H9 (cell line): ENCODE measurements around the gene WFS1. TPM values are rescaled to one million over a fixed set of nuclear protein-coding genes. Genes with fewer than 3 reads are reported as not detected.

Experiments
- DNase-seq: peaks from one replicate; pipeline ENCODE4 v3.0.0-alpha.2; 2017
- H2AFZ ChIP-seq: one replicate; pipeline ENCODE4 v1.6.1; 2013; ENCODE audit warnings: mild to moderate bottlenecking, low read length, control low read depth, moderate library complexity
- H2AK5ac ChIP-seq: 2 replicates; pipeline ENCODE4 v1.6.1; 2013; ENCODE audit warnings: low read length, control low read depth, mixed read lengths; ENCODE audit not compliant: insufficient read length
- H2BK120ac ChIP-seq: one replicate; pipeline ENCODE4 v1.6.1; 2013; ENCODE audit warnings: low read depth, mild to moderate bottlenecking, low read length, control low read depth, inconsistent platforms; ENCODE audit not compliant: poor library complexity, severe bottlenecking
- H2BK12ac ChIP-seq: 2 replicates; pipeline ENCODE4 v1.6.1; 2013; ENCODE audit warnings: low read length, control low read depth, mixed read lengths, low read depth; ENCODE audit not compliant: insufficient read length
- H2BK15ac ChIP-seq: 2 replicates; pipeline ENCODE4 v1.6.1; 2013; ENCODE audit warnings: low read depth, low read length, control low read depth
- H2BK20ac ChIP-seq: one replicate; pipeline ENCODE4 v1.6.1; 2013; ENCODE audit warnings: low read depth, mild to moderate bottlenecking, low read length, control low read depth, inconsistent platforms; ENCODE audit not compliant: poor library complexity, severe bottlenecking
- H2BK5ac ChIP-seq: 2 replicates; pipeline ENCODE4 v1.6.1; 2013; ENCODE audit warnings: low read length, control low read depth, mixed read lengths; ENCODE audit not compliant: insufficient read length
- H3K14ac ChIP-seq: 2 replicates; pipeline ENCODE4 v1.6.1; 2013; ENCODE audit warnings: low read length, control low read depth; ENCODE audit not compliant: insufficient read depth
- H3K18ac ChIP-seq: 2 replicates; pipeline ENCODE4 v1.6.1; 2013; ENCODE audit warnings: low read depth, mild to moderate bottlenecking, mixed read lengths, low read length, control low read depth; ENCODE audit not compliant: insufficient read length
- H3K23ac ChIP-seq: 2 replicates; pipeline ENCODE4 v1.6.1; 2013; ENCODE audit warnings: low read length, control low read depth, mixed read lengths, low read depth; ENCODE audit not compliant: insufficient read length
- H3K23me2 ChIP-seq: 2 replicates; pipeline ENCODE4 v1.6.1; 2013; ENCODE audit warnings: low read depth, mild to moderate bottlenecking, mixed read lengths, low read length, control low read depth; ENCODE audit not compliant: insufficient read length, poor library complexity, severe bottlenecking
- H3K27ac ChIP-seq: 2 replicates; pipeline ENCODE4 v1.5.1; 2013; ENCODE audit warnings: low read length, control low read depth, mixed read lengths, low read depth; ENCODE audit not compliant: insufficient read length
- H3K27me3 ChIP-seq: 2 replicates; pipeline ENCODE4 v1.6.1; 2013; ENCODE audit warnings: low read length, control low read depth, inconsistent platforms; ENCODE audit not compliant: insufficient read depth
- H3K4ac ChIP-seq: 2 replicates; pipeline ENCODE4 v1.6.1; 2013; ENCODE audit warnings: low read depth, mild to moderate bottlenecking, control low read depth, inconsistent platforms, low read length, moderate library complexity
- H3K4me1 ChIP-seq: 2 replicates; pipeline ENCODE4 v1.6.1; 2013; ENCODE audit warnings: low read length, control low read depth, inconsistent platforms; ENCODE audit not compliant: insufficient read depth
- H3K4me2 ChIP-seq: 2 replicates; pipeline ENCODE4 v1.6.1; 2013; ENCODE audit warnings: low read length, control low read depth, mixed read lengths; ENCODE audit not compliant: insufficient read length, insufficient read depth
- H3K56ac ChIP-seq: 2 replicates; pipeline ENCODE4 v1.6.1; 2013; ENCODE audit warnings: low read depth, mild to moderate bottlenecking, mixed read lengths, low read length, control low read depth; ENCODE audit not compliant: insufficient read length
- H3K79me1 ChIP-seq: 2 replicates; pipeline ENCODE4 v1.6.1; 2013; ENCODE audit warnings: low read depth, mild to moderate bottlenecking, moderate library complexity, low read length, control low read depth, inconsistent platforms; ENCODE audit not compliant: insufficient read depth, poor library complexity, severe bottlenecking
- H3K79me2 ChIP-seq: 2 replicates; pipeline ENCODE4 v1.6.1; 2013; ENCODE audit warnings: low read length, control low read depth, inconsistent platforms; ENCODE audit not compliant: insufficient read depth
- H3K9ac ChIP-seq: 2 replicates; pipeline ENCODE4 v1.6.1; 2013; ENCODE audit warnings: low read length, control low read depth, mixed read lengths; ENCODE audit not compliant: insufficient read length; ENCODE audit errors: extremely low read depth
- H3K9me3 ChIP-seq: one replicate; pipeline ENCODE4 v1.6.1; 2013; ENCODE audit warnings: low read depth, low read length, inconsistent platforms; ENCODE audit not compliant: control insufficient read depth
- H3T11ph ChIP-seq: one replicate; pipeline ENCODE4 v1.6.1; 2013; ENCODE audit warnings: mild to moderate bottlenecking, low read length, control low read depth, inconsistent platforms
- H4K20me1 ChIP-seq: one replicate; pipeline ENCODE4 v1.6.1; 2013; ENCODE audit not compliant: control insufficient read depth, insufficient read length, insufficient read depth
- H4K5ac ChIP-seq: 2 replicates; pipeline ENCODE4 v1.6.1; 2013; ENCODE audit warnings: low read depth, mild to moderate bottlenecking, mixed read lengths, low read length, control low read depth; ENCODE audit not compliant: insufficient read length
- H4K8ac ChIP-seq: replicated peaks from 2 replicates; pipeline ENCODE4 v1.6.1; 2013; ENCODE audit warnings: low read length, control low read depth, mixed read lengths, low read depth; ENCODE audit not compliant: insufficient read length
- H4K91ac ChIP-seq: 2 replicates; pipeline ENCODE4 v1.6.1; 2013; ENCODE audit warnings: low read depth, mild to moderate bottlenecking, moderate library complexity, mixed read lengths, low read length, control low read depth; ENCODE audit not compliant: insufficient read length
- H3K27ac Mint-ChIP-seq, 3 experiments: 2 replicates in 2 of 3; 3 replicates in 1 of 3; pipeline ENCODE4 v1.8.0; 2020 to 2021; ENCODE audit warnings: mixed read lengths in 3 of 3, mild to moderate bottlenecking in 1 of 3, moderate library complexity in 1 of 3
- H3K27me3 Mint-ChIP-seq: 2 replicates; pipeline ENCODE4 v1.8.0; 2021; ENCODE audit warnings: low read depth, mild to moderate bottlenecking, moderate library complexity, mixed read lengths
- H3K36me3 Mint-ChIP-seq, 3 experiments: 2 replicates in 2 of 3; 3 replicates in 1 of 3; pipeline ENCODE4 v1.8.0; 2020 to 2021; ENCODE audit warnings: low read depth in 3 of 3, mixed read lengths in 3 of 3; ENCODE audit not compliant: insufficient read depth in 1 of 3
- H3K4me1 Mint-ChIP-seq, 2 experiments: 2 replicates each; pipeline ENCODE4 v1.8.0; 2020; ENCODE audit warnings: mixed read lengths in 2 of 2
- H3K4me3 Mint-ChIP-seq, 2 experiments: 2 replicates in 1 of 2; 3 replicates in 1 of 2; pipeline ENCODE4 v1.8.0; 2020 to 2021; ENCODE audit warnings: mild to moderate bottlenecking in 2 of 2, mixed read lengths in 2 of 2, moderate library complexity in 1 of 2
- H3K9me3 Mint-ChIP-seq, 2 experiments: 2 replicates in 1 of 2; 3 replicates in 1 of 2; pipeline ENCODE4 v1.8.0; 2020; ENCODE audit warnings: mild to moderate bottlenecking in 2 of 2, mixed read lengths in 2 of 2, moderate library complexity in 1 of 2
- CTCF ChIP-seq: fragments of 200-600 bp; sonication (generic); conservative IDR thresholded peaks from 3 replicates; pipeline ENCODE4 v1.8.0; 2021; ENCODE audit warnings: antibody characterized with exemption, mild to moderate bottlenecking
- WGBS: extraction: QIAGEN DNeasy Blood & Tissue Kit; methylation state at CpG from one replicate; pipeline ENCODE4 v1.1.7; 2013; ENCODE audit warnings: missing lambda C conversion rate, low lambda C conversion rate, mixed read lengths; ENCODE audit not compliant: insufficient read length; ENCODE audit errors: extremely low coverage; 5-methylcytosine and 5-hydroxymethylcytosine counted together
- total RNA-seq: library from RNA; stranded (reverse); gene quantifications from 2 replicates; pipeline ENCODE4 v1.2.1, GENCODE V29; 2021

The WFS1 gene
- total RNA-seq, 1 experiment from 2014 or later = 18.9 TPM

GRCh38 chr4:6258026-6258360, 11.7 kb upstream of the WFS1 start:
- no peak overlapping the region for H2AK5ac ChIP-seq
- H3K27me3 ChIP-seq = no peaks in the 10 kb centered on the region

More at GRCh38 chr4:6258026-6258360, 11.7 kb upstream of the WFS1 start:
- no CpG with 5 or more reads among the region's 5 CpGs for WGBS
- H3K23me2 ChIP-seq = no peaks in the 10 kb centered on the region
- no peak overlapping the region for H3K56ac ChIP-seq
- H4K20me1 ChIP-seq = no peaks in the 10 kb centered on the region
- H2BK120ac ChIP-seq = no peak overlapping the region
- no peak overlapping the region for H3K23ac ChIP-seq
- no peaks in the 10 kb centered on the region for H3K79me2 ChIP-seq
- Mint-ChIP-seq H3K4me1 (peaks cover 12 to 21% of the 10 kb centered on the region in 2 experiments), H3K4me3 (no peak overlapping the region), H3K27ac (no peak overlapping the region), H3K36me3 (no peaks in the 10 kb centered on the region), H3K27me3 (peaks cover 9% of the 10 kb centered on the region), H3K9me3 (no peaks in the 10 kb centered on the region)
- no peak overlapping the region for H2BK15ac ChIP-seq
- no peak overlapping the region for H2BK20ac ChIP-seq
- H3K9me3 ChIP-seq = no peaks in the 10 kb centered on the region
- no peak overlapping the region for H3T11ph ChIP-seq
- no peak overlapping the region for H3K4ac ChIP-seq
- H4K5ac ChIP-seq = no peak overlapping the region
- H3K4me1 ChIP-seq = no peaks in the 10 kb centered on the region
- no peak overlapping the region for H2BK12ac ChIP-seq
- no peak overlapping the region for H4K91ac ChIP-seq
- no peak overlapping the region for H2BK5ac ChIP-seq
- H4K8ac ChIP-seq = no peak overlapping the region
- DNase-seq = no peak
- H3K27ac ChIP-seq = no peak overlapping the region
- H3K9ac ChIP-seq = no peak overlapping the region
- no peak overlapping the region for H3K14ac ChIP-seq
- TF ChIP-seq CTCF = no peak
- H3K79me1 ChIP-seq = no peaks in the 10 kb centered on the region
- no peak overlapping the region for H3K4me2 ChIP-seq
- H3K18ac ChIP-seq = no peak overlapping the region
- no peak overlapping the region for H2AFZ ChIP-seq
